Midbrain (tissue), 1 donor: ENCODE results near the gene ARFGEF3.

Experiments
- DNase-seq: peaks from one replicate; lab custom pipeline; 2025; lab: John Stamatoyannopoulos, UW

Gene ARFGEF3

GRCh38 chr6:138307816-138308730 lies 146.3 kb downstream of the ARFGEF3 start:
- peak; percentile 63 for DNase-seq

DNA sequence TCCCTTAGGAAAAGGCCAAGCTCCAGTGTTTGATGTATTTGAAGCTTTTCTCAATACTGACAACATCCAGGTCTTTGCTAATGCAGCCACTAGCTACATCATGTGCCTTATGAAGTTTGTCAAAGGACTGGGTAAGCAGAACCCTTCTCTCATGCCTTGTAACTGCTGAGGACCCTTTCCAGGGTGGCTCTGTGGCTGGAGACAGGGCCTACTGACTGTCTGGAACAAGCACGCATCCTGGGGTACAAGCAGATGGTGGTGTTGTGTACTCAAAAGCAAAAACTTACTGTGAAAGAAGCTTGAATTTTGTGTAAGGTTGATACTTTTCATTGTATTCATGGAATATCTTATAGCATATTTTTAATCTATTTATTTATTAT lies 147.0 kb downstream of the ARFGEF3 start:
- DNase-seq: no peak

- DNase-seq: no peak
Observed at GRCh38 chr6:138309695-138310094, 148.0 kb downstream of the ARFGEF3 start.

- DNase-seq: no peak
Observed at GRCh38 chr6:138310294-138310693, 148.6 kb downstream of the ARFGEF3 start.

DNA sequence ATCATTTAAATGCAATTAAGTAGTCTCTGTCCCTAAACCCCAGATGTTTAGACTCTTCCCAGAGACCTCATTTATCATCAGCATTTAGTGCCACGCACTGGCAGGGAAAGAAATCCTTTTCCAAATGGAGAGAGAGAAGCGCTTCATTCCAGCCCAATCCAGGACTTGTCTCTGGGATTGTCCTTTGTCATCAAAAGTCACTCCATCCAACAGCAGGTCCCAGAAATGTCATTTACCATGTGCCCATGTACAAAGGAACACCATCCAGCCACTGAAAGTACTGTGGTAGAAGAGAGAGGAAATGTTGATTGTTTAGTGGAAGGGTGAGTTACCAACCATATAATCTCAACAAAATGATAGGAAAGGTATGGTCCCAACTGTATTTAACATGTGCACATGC lies 149.1 kb downstream of the ARFGEF3 start:
- no peak for DNase-seq

GRCh38 chr6:138311268-138311667 lies 149.5 kb downstream of the ARFGEF3 start:
- no peak for DNase-seq

DNA sequence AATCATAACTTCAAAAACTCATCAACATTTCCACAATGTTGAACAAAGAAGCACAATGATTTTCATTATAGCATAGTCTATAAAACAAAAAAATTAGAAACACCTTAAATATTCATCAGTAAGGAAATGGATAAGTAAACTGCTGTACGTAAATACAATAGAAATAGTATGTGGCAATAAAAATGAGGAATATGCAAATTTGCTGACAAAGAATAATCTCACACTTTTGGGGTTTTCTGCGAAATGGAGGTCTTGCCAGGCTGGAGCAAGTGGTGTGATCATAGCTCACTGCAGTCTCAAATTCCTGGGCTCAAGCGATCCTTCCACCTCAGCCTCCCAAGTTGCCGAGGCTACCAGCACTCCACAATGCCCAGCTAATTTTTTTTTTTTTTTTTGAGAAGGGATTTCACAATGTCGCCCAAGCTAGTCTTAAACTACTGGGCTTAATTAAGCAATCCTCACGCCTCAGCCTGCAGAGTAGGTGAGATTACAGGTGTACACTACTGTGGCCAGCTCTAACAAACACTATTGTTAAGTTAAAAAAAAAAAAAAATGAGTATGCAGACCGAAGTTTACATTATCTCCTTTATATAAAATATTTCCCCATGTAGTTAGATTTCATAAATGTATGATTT lies 157.1 kb downstream of the ARFGEF3 start:
- no peak for DNase-seq

DNA sequence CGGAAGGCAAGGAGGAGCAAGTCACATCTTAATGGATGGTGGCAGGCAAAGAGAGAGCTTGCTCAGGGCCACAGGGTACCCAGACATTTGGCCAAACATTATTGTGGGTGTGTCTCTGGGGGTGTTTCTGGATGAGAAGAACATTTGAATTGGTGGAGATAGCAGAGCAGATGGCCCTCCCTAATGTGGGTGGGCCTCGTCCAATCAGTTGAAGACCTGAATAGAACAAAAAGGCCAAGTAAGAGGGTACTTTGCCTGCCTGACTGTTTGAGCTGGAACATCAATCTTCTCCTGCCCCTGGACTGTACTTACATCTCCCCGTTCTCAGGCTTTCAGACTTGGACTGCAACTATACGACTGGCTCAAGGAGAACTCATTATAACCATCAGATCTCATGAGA lies 160.2 kb downstream of the ARFGEF3 start:
- DNase-seq: no peak

DNA sequence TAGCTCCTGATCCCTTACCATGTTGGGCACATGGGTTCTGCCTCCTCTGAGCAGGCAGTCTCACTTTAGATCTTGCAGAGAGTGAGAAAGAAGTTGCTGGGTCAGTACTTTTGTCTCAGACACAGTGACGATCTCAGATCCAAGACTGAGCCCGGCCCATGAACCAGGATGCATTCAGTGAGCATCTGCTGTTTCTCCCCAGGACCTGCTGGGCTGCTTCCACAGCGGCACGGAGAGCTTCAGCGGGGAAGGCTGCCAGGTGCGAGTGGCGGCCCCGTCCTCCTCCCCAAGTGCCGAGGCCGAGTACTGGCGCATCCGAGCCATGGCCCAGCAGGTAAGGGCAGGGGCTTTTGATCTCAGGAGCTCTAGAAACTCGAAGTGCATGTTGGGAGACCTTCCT lies 162.1 kb downstream of the ARFGEF3 start:
- DNase-seq: no peak

GRCh38 chr6:138328210-138328609 lies 166.5 kb downstream of the ARFGEF3 start:
- DNase-seq: no peak

GRCh38 chr6:138330763-138331162 lies 169.0 kb downstream of the ARFGEF3 start:
- DNase-seq: no peak

- no peak for DNase-seq
Observed at GRCh38 chr6:138331444-138331843, 169.7 kb downstream of the ARFGEF3 start.

GRCh38 chr6:138331984-138332383 lies 170.2 kb downstream of the ARFGEF3 start:
- DNase-seq: no peak

GRCh38 chr6:138334000-138334399 lies 172.3 kb downstream of the ARFGEF3 start:
- no peak for DNase-seq

GRCh38 chr6:138334963-138335362 lies 173.2 kb downstream of the ARFGEF3 start:
- no peak for DNase-seq

DNA sequence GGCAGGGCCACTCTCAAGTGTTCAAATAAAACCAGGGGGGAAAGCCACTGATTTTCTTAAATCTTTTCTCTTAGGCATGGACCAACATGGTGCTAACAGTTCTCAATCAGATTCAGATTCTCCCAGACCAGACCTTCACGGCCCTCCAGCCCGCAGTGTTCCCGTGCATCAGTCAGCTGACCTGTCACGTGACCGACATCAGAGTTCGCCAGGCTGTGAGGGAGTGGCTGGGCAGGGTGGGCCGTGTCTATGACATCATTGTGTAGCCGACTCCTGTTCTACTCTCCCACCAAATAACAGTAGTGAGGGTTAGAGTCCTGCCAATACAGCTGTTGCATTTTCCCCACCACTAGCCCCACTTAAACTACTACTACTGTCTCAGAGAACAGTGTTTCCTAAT lies 174.5 kb downstream of the ARFGEF3 start:
- no peak for DNase-seq

- no peak for DNase-seq
Observed at GRCh38 chr6:138337076-138337475, 175.3 kb downstream of the ARFGEF3 start.

GRCh38 chr6:138339024-138339423 lies 177.3 kb downstream of the ARFGEF3 start:
- DNase-seq: no peak

DNA sequence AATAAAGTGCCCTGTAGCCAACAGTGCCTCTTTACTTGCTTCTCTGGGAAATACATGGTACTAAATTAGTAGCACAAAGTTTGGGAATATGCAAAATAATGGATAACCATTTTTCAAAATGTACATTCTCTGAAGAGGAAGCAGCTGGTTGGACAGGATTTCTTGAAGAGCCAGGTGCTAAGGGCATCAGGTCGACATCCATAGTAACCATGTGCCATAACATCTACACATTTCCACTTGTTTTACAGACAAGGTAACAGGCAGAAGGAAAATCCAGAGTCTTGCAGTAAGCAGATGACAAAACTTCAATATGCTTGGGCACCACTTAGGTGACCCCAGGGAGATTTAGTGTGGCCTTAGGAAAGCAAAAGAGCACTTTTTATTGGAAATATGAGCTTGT lies 179.4 kb downstream of the ARFGEF3 start:
- DNase-seq: no peak

GRCh38 chr6:138343112-138343511 lies 181.4 kb downstream of the ARFGEF3 start:
- no peak for DNase-seq

GRCh38 chr6:138345565-138346285 lies 184.0 kb downstream of the ARFGEF3 start:
- no peak for DNase-seq

- DNase-seq: no peak
Observed at GRCh38 chr6:138346302-138347195, 184.8 kb downstream of the ARFGEF3 start.
